Adipocyte (in vitro differentiated cells): ENCODE data around the gene CFAP74.

Source experiments
- DNase-seq: peaks from one replicate; pipeline ENCODE4 v3.0.0-alpha.2; 2015; ENCODE audit warnings: low read depth
- H3K27me3 ChIP-seq: replicated peaks from 2 replicates; pipeline ENCODE4 v1.7.0; 2013; ENCODE audit warnings: mild to moderate bottlenecking, low read length, moderate library complexity; ENCODE audit not compliant: control insufficient read depth, insufficient read depth
- H3K36me3 ChIP-seq: 2 replicates; pipeline ENCODE4 v1.7.0; 2013; ENCODE audit warnings: low read length, mild to moderate bottlenecking, moderate library complexity; ENCODE audit not compliant: control insufficient read depth, insufficient read depth, severe bottlenecking
- H3K4me1 ChIP-seq: 2 replicates; pipeline ENCODE4 v1.7.0; 2013; ENCODE audit warnings: mild to moderate bottlenecking, low read length, moderate library complexity; ENCODE audit not compliant: control insufficient read depth, insufficient read depth
- H3K4me3 ChIP-seq: 2 replicates; pipeline ENCODE4 v1.7.0; 2013; ENCODE audit warnings: mild to moderate bottlenecking, low read length, moderate library complexity
- H3K9ac ChIP-seq: 2 replicates; pipeline ENCODE4 v1.7.0; 2013; ENCODE audit warnings: mild to moderate bottlenecking, low read length, moderate library complexity
- H3K9me3 ChIP-seq: 2 replicates; pipeline ENCODE4 v1.7.0; 2013; ENCODE audit warnings: mild to moderate bottlenecking, low read length, moderate library complexity; ENCODE audit not compliant: control insufficient read depth

Gene CFAP74

GRCh38 chr1:1926886-1927660, 76.5 kb downstream of the CFAP74 start:
- Histone ChIP-seq H3K4me3 (no peak overlapping the region), H3K4me1 (no peaks in the 10 kb centered on the region), H3K9ac (no peak overlapping the region), H3K27me3 (peaks cover 10% of the 10 kb centered on the region), H3K9me3 (no peaks in the 10 kb centered on the region), H3K36me3 (no peaks in the 10 kb centered on the region)
- DNase-seq = no peak

- no peak for DNase-seq
Observed at GRCh38 chr1:1926346-1926811, 77.2 kb downstream of the CFAP74 start.

GRCh38 chr1:1925437-1926345, 77.9 kb downstream of the CFAP74 start:
- no peak for DNase-seq
- Histone ChIP-seq H3K4me3 (no peak overlapping the region), H3K27me3 (peaks cover 10% of the 10 kb centered on the region), H3K4me1 (no peaks in the 10 kb centered on the region), H3K9me3 (no peaks in the 10 kb centered on the region), H3K36me3 (no peaks in the 10 kb centered on the region), H3K9ac (no peak overlapping the region)

More at GRCh38 chr1:1926346-1926811, 77.2 kb downstream of the CFAP74 start:
- Histone ChIP-seq H3K36me3 (no peaks in the 10 kb centered on the region), H3K4me3 (no peak overlapping the region), H3K27me3 (peaks cover 10% of the 10 kb centered on the region), H3K4me1 (no peaks in the 10 kb centered on the region), H3K9ac (no peak overlapping the region), H3K9me3 (no peaks in the 10 kb centered on the region)

- no peaks in the 10 kb centered on the region for H3K36me3 ChIP-seq
- no peak overlapping the region for H3K4me3 ChIP-seq
Observed at GRCh38 chr1:1924849-1925248, 78.7 kb downstream of the CFAP74 start.

GRCh38 chr1:1924386-1924785, 79.2 kb downstream of the CFAP74 start:
- no peaks in the 10 kb centered on the region for H3K9me3 ChIP-seq
- no peak overlapping the region for H3K4me3 ChIP-seq

More at GRCh38 chr1:1924849-1925248, 78.7 kb downstream of the CFAP74 start:
- no peaks in the 10 kb centered on the region for H3K4me1 ChIP-seq
- H3K9me3 ChIP-seq = no peaks in the 10 kb centered on the region
- H3K9ac ChIP-seq = no peak overlapping the region
- peaks cover 10% of the 10 kb centered on the region for H3K27me3 ChIP-seq
- no peak for DNase-seq

GRCh38 chr1:1922956-1923833, 80.4 kb downstream of the CFAP74 start:
- Histone ChIP-seq H3K27me3 (peaks cover 8% of the 10 kb centered on the region), H3K4me1 (peaks cover 8% of the 10 kb centered on the region), H3K36me3 (no peaks in the 10 kb centered on the region), H3K9ac (no peak overlapping the region), H3K4me3 (no peak overlapping the region), H3K9me3 (no peaks in the 10 kb centered on the region)
- no peak for DNase-seq

More at GRCh38 chr1:1924386-1924785, 79.2 kb downstream of the CFAP74 start:
- H3K4me1 ChIP-seq = no peaks in the 10 kb centered on the region
- peaks cover 10% of the 10 kb centered on the region for H3K27me3 ChIP-seq
- no peaks in the 10 kb centered on the region for H3K36me3 ChIP-seq
- no peak overlapping the region for H3K9ac ChIP-seq
- no peak for DNase-seq

GRCh38 chr1:1922702-1922955, 81.0 kb downstream of the CFAP74 start:
- Histone ChIP-seq H3K27me3 (peaks cover 13% of the 10 kb centered on the region), H3K4me1 (peaks cover 8% of the 10 kb centered on the region), H3K9me3 (no peaks in the 10 kb centered on the region), H3K36me3 (no peaks in the 10 kb centered on the region), H3K4me3 (no peak overlapping the region), H3K9ac (no peak overlapping the region)
- no peak for DNase-seq

GRCh38 chr1:1921901-1922701, 81.5 kb downstream of the CFAP74 start:
- Histone ChIP-seq H3K36me3 (no peaks in the 10 kb centered on the region), H3K9me3 (no peaks in the 10 kb centered on the region), H3K9ac (no peak overlapping the region), H3K4me3 (no peak overlapping the region), H3K4me1 (peaks cover 8% of the 10 kb centered on the region), H3K27me3 (peaks cover 18% of the 10 kb centered on the region)
- no peak for DNase-seq

- Histone ChIP-seq H3K9ac (no peak overlapping the region), H3K9me3 (no peaks in the 10 kb centered on the region), H3K4me1 (peaks cover 8% of the 10 kb centered on the region), H3K4me3 (no peak overlapping the region), H3K36me3 (no peaks in the 10 kb centered on the region), H3K27me3 (peaks cover 18% of the 10 kb centered on the region)
- no peak for DNase-seq
Observed at GRCh38 chr1:1921459-1921862, 82.1 kb downstream of the CFAP74 start.

- H3K9me3 ChIP-seq = no peaks in the 10 kb centered on the region
- DNase-seq = no peak
Observed at GRCh38 chr1:1920608-1921458, 82.8 kb downstream of the CFAP74 start.

More at GRCh38 chr1:1920608-1921458, 82.8 kb downstream of the CFAP74 start:
- Histone ChIP-seq H3K4me1 (peaks cover 8% of the 10 kb centered on the region), H3K36me3 (no peaks in the 10 kb centered on the region), H3K4me3 (no peak overlapping the region), H3K9ac (no peak overlapping the region), H3K27me3 (peaks cover 20% of the 10 kb centered on the region)
